ENCODE data around the gene HSPA5. TPM values are rescaled to one million over a fixed set of nuclear protein-coding genes. Genes with fewer than 3 reads are reported as not detected.

The HSPA5 gene
- total and polyA plus RNA-seq, 4 donors = 122 to 431 (median 263) TPM

DNA sequence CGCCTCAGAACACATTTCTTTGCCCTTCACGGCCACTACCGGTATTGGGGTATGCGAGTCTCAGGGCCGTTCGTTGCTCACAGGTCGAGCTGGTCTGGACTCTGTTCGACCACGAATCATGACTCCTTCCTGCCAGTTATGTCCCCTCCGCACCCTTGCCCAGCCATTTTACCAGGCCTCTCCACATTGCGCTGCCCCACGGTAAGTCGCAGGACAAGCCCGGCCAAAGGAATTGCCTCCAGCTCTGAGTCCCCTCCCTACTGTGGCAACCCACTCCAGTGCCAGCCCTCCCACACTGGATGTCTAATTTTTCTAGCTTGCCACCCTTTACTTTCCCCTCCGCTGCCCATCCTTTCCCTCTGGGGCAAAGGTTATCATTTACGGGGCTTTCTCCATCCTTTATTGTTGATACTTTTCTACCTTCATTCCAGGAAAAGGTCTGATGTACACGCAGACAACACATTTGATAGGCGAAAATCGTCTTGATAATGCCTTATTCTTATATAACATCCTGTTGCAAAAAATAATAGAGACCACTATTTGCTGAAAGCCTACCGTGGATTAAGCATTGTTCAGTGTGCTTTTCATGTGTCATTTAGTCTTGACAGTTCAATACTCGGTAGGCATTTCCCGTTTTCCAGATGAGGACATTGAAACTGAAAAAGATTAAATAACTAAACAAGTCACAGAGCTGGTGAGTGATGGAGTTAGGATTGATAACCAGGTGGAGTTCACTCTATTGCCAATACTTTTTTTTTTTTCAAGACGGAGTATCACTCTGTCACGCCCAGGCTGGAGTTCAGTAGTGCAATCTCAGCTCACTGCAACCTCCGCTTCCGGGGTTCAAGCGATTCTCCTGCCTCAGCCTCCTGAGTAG is 958 bp upstream of the HSPA5 start:
- DNase-seq (no peak), ATAC-seq (ENCODE audit: insufficient read depth, low FRiP score) (no peak)
- peaks cover 0 to 32% (median 11%) of the 10 kb centered on the region in 5 donors for H3K4me1 ChIP-seq (ENCODE audit: control insufficient read depth in 5 of 5, insufficient read depth in 5 of 5, low read length in 5 of 5)
- peak overlapping the region; percentile 99 for H3K9ac ChIP-seq (ENCODE audit: insufficient read depth in 1 of 2, low read length in 2 of 2)
- H3K9me3 ChIP-seq (ENCODE audit: control insufficient read depth in 4 of 4, insufficient read depth in 3 of 4, low read length in 3 of 4) = no peaks in the 10 kb centered on the region
- peaks cover 11 to 33% (median 24%) of the 10 kb centered on the region in 4 donors for H3K36me3 ChIP-seq (ENCODE audit: control insufficient read depth in 4 of 4, insufficient read depth in 4 of 4, low read length in 4 of 4)
- H3K4me3 ChIP-seq = peak overlapping the region; percentile 68
- H3K27me3 ChIP-seq (ENCODE audit: control insufficient read depth in 3 of 3, insufficient read depth in 3 of 3, low read length in 2 of 3) = no peaks in the 10 kb centered on the region
- H3K27ac ChIP-seq (ENCODE audit: low read depth in 1 of 2, low read length in 1 of 2) = peak overlapping the region; percentile 86 to 98
- TF ChIP-seq, protein P1, sequence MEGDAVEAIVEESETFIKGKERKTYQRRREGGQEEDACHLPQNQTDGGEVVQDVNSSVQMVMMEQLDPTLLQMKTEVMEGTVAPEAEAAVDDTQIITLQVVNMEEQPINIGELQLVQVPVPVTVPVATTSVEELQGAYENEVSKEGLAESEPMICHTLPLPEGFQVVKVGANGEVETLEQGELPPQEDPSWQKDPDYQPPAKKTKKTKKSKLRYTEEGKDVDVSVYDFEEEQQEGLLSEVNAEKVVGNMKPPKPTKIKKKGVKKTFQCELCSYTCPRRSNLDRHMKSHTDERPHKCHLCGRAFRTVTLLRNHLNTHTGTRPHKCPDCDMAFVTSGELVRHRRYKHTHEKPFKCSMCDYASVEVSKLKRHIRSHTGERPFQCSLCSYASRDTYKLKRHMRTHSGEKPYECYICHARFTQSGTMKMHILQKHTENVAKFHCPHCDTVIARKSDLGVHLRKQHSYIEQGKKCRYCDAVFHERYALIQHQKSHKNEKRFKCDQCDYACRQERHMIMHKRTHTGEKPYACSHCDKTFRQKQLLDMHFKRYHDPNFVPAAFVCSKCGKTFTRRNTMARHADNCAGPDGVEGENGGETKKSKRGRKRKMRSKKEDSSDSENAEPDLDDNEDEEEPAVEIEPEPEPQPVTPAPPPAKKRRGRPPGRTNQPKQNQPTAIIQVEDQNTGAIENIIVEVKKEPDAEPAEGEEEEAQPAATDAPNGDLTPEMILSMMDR (IDR thresholded peaks at IDR 0.05; ENCODE audit: control extremely low read depth, extremely low read depth) = no peak
- 21 to 26% methylated on average over 27 of the region's 27 CpGs for WGBS, 2 donors

DNA sequence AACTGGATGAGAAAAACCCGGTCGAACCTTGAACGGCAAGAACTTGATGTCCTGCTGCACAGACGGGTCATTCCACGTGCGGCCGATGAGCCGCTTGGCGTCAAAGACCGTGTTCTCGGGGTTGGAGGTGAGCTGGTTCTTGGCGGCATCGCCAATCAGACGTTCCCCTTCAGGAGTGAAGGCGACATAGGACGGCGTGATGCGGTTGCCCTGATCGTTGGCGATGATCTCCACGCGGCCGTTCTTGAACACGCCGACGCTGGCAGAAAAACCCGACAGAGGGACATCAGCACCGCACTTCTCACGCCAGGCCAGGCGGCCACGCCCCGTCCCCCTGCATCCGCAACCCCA is 519 bp downstream of the HSPA5 start:
- peaks cover 0 to 43% (median 12%) of the 10 kb centered on the region in 5 donors for H3K4me1 ChIP-seq (ENCODE audit: control insufficient read depth in 5 of 5, insufficient read depth in 5 of 5, low read length in 5 of 5)
- no peaks in the 10 kb centered on the region for H3K9me3 ChIP-seq (ENCODE audit: control insufficient read depth in 4 of 4, insufficient read depth in 3 of 4, low read length in 3 of 4)
- WGBS, 2 donors = 0% methylated on average over 33 of the region's 33 CpGs
- peak overlapping the region; percentile 98 for H3K4me3 ChIP-seq
- peak overlapping the region; percentile 94 to 96 for H3K9ac ChIP-seq (ENCODE audit: insufficient read depth in 1 of 2, low read length in 2 of 2)
- H3K27me3 ChIP-seq (ENCODE audit: control insufficient read depth in 3 of 3, insufficient read depth in 3 of 3, low read length in 2 of 3) = no peaks in the 10 kb centered on the region
- TF ChIP-seq, protein P1 (IDR thresholded peaks at IDR 0.05; ENCODE audit: control extremely low read depth, extremely low read depth) = no peak
- H3K36me3 ChIP-seq (ENCODE audit: control insufficient read depth in 4 of 4, insufficient read depth in 4 of 4, low read length in 4 of 4) = peaks cover 15 to 43% (median 33%) of the 10 kb centered on the region in 4 donors
- ATAC-seq (ENCODE audit: insufficient read depth, low FRiP score) = peak; percentile 15
- DNase-seq = peak in 1 of 3 donors; percentile 48
- H3K27ac ChIP-seq (ENCODE audit: low read depth in 1 of 2, low read length in 1 of 2) = peak overlapping the region; percentile 87 to 97

GRCh38 chr9:125239631-125240597 is 1.2 kb downstream of the HSPA5 start:
- WGBS, 2 donors = 12 to 17% methylated on average over 8 of the region's 8 CpGs
- H3K36me3 ChIP-seq (ENCODE audit: control insufficient read depth in 4 of 4, insufficient read depth in 4 of 4, low read length in 4 of 4) = peaks cover 15 to 50% (median 37%) of the 10 kb centered on the region in 4 donors
- H3K9ac ChIP-seq (ENCODE audit: insufficient read depth in 1 of 2, low read length in 2 of 2) = peak overlapping the region; percentile 94 to 96
- no peaks in the 10 kb centered on the region for H3K9me3 ChIP-seq (ENCODE audit: control insufficient read depth in 4 of 4, insufficient read depth in 3 of 4, low read length in 3 of 4)
- H3K4me3 ChIP-seq = peak overlapping the region; percentile 98
- no peaks in the 10 kb centered on the region for H3K27me3 ChIP-seq (ENCODE audit: control insufficient read depth in 3 of 3, insufficient read depth in 3 of 3, low read length in 2 of 3)
- H3K4me1 ChIP-seq (ENCODE audit: control insufficient read depth in 5 of 5, insufficient read depth in 5 of 5, low read length in 5 of 5) = peaks cover 0 to 45% (median 12%) of the 10 kb centered on the region in 5 donors
- DNase-seq (no peak), ATAC-seq (ENCODE audit: insufficient read depth, low FRiP score) (no peak)
- TF ChIP-seq, protein P1 (IDR thresholded peaks at IDR 0.05; ENCODE audit: control extremely low read depth, extremely low read depth) = no peak
- H3K27ac ChIP-seq (ENCODE audit: low read depth in 1 of 2, low read length in 1 of 2) = peak overlapping the region in 1 of 2 donors; percentile 87
